ENCODE results near the gene DOHH. TPM values are rescaled to one million over a fixed set of nuclear protein-coding genes. Genes with fewer than 3 reads are reported as not detected.

DOHH gene
- total and polyA plus RNA-seq, 2 donors (not counting 3 experiments of a cell fraction or from before 2014, with no cell fraction given), result 8.7 to 15.2 TPM

DNA sequence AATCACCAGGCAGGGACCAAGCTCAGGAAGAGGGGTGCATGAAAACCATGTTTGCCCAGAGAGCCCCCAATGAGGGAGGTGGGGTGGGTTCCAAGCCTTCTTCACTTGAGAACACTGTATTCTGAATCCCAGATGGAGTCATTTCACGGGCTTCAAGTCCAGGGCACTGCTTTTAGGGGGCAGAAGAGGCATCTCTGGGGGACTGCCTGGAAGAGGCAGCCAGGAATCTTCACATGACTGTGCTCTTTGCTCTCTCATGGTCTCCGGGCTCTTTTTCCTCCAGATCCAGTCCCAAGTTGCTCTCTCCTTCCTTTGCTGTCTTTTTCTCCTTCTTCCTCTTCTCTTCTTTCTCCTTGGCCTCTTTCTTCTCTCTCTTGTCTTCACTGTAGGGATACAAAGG is 25.9 kb downstream of the DOHH start:
- dilution Hi-C loops (cut with MboI; ENCODE audit: extremely low pct_ligation_motif_present, low sequenced_read_pairs), result no loop called here
- ChIA-PET CTCF (interaction anchor here (1.0 to 3.0 kb wide), 3 partner anchors 36 to 169 kb away, joined by 4 to 33 read pairs (median 23); no protein-coding TSS in a partner anchor), POLR2A (no interaction called here)
- DNase-seq (ENCODE audit: low read depth, low spot score) (no peak), FAIRE-seq (no peak)
- Histone ChIP-seq H3K36me3 (ENCODE audit: control insufficient read depth in 2 of 2, extremely low read depth in 1 of 2, insufficient read depth in 2 of 2, low read length in 2 of 2) (no peaks in the 10 kb centered on the region), H3K4me1 (ENCODE audit: control insufficient read depth, extremely low read depth, insufficient read depth, low read length) (no peaks in the 10 kb centered on the region), H3K27me3 (ENCODE audit: control insufficient read depth in 2 of 2, insufficient read depth in 2 of 2, low read length in 2 of 2) (no peaks in the 10 kb centered on the region), H3K9me3 (replicated peaks; ENCODE audit: control insufficient read depth, insufficient read depth, low read length) (no peaks in the 10 kb centered on the region), H4K20me1 (replicated peaks; ENCODE audit: control insufficient read depth, extremely low read depth, insufficient read depth, low read length) (no peaks in the 10 kb centered on the region), H3K4me2 (ENCODE audit: insufficient read depth, low read length) (no peak overlapping the region), H3K4me3 (replicated peaks in 1 of 3; ENCODE audit: insufficient read depth in 1 of 3, low read depth in 1 of 3, low read length in 3 of 3) (no peak overlapping the region), H3K9ac (replicated peaks; ENCODE audit: extremely low read depth, insufficient read depth, low read length) (no peak overlapping the region), H2AFZ (ENCODE audit: low read depth, low read length) (no peak overlapping the region), H3K27ac (ENCODE audit: insufficient read depth, low read depth, low read length) (no peak overlapping the region), H3K79me2 (ENCODE audit: control insufficient read depth, insufficient read depth, low read length) (no peaks in the 10 kb centered on the region), H3K9me1 (replicated peaks; ENCODE audit: control insufficient read depth, extremely low read depth, insufficient read depth, low read length) (no peaks in the 10 kb centered on the region)
- TF ChIP-seq GATA2 (IDR thresholded peaks at IDR 0.05; ENCODE audit: insufficient read depth, insufficient read length, low read depth, low read length) (no peak), POLR2AphosphoS5 (IDR thresholded peaks at IDR 0.05; ENCODE audit: insufficient read depth, low read depth, low read length) (no peak), MYC (IDR thresholded peaks at IDR 0.05; ENCODE audit: low read depth, low read length) (no peak), FOS (IDR thresholded peaks at IDR 0.05; ENCODE audit: borderline replicate concordance, insufficient read depth, low read length) (no peak), POLR2A (IDR thresholded peaks at IDR 0.05; ENCODE audit: low read depth, low read length) (no peak), EZH2 (IDR thresholded peaks at IDR 0.05; ENCODE audit: borderline replicate concordance, low read depth, low read length, severe bottlenecking) (no peak), JUN (IDR thresholded peaks at IDR 0.05; ENCODE audit: borderline replicate concordance, insufficient read depth, insufficient read length, low read depth) (no peak)
- TF ChIP-seq, protein P1, sequence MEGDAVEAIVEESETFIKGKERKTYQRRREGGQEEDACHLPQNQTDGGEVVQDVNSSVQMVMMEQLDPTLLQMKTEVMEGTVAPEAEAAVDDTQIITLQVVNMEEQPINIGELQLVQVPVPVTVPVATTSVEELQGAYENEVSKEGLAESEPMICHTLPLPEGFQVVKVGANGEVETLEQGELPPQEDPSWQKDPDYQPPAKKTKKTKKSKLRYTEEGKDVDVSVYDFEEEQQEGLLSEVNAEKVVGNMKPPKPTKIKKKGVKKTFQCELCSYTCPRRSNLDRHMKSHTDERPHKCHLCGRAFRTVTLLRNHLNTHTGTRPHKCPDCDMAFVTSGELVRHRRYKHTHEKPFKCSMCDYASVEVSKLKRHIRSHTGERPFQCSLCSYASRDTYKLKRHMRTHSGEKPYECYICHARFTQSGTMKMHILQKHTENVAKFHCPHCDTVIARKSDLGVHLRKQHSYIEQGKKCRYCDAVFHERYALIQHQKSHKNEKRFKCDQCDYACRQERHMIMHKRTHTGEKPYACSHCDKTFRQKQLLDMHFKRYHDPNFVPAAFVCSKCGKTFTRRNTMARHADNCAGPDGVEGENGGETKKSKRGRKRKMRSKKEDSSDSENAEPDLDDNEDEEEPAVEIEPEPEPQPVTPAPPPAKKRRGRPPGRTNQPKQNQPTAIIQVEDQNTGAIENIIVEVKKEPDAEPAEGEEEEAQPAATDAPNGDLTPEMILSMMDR (IDR thresholded peaks at IDR 0.05; ENCODE audit: extremely low read depth in 1 of 2, insufficient read depth in 1 of 2, low read depth in 1 of 2, low read length in 2 of 2), result no peak
- TF ChIP-seq, protein P2, sequence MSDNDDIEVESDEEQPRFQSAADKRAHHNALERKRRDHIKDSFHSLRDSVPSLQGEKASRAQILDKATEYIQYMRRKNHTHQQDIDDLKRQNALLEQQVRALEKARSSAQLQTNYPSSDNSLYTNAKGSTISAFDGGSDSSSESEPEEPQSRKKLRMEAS (IDR thresholded peaks at IDR 0.05; ENCODE audit: insufficient read depth, insufficient read length), result no peak
- no TSS peak for BruUV-seq (replicated peaks)
- intact Hi-C loops (cut with micrococcal nuclease), result loop anchor here (5.0 kb wide), 1 partner anchor 167 kb away; no protein-coding TSS in a partner anchor

Data from endothelial cell of umbilical vein (primary cell).